HepG2 (cell line): ENCODE measurements around the gene TBC1D2B. TPM values are rescaled to one million over a fixed set of nuclear protein-coding genes. Genes with fewer than 3 reads are reported as not detected.

Experiments
- ATAC-seq: fragments of 200-7000 bp; cut with Tn5 transposase; 3 replicates; pipeline ENCODE4 v1.9.1; 2020; ENCODE audit warnings: mild to moderate bottlenecking, moderate library complexity
- BruUV-seq: library from RNA; stranded (reverse); fragments of 400-500 nt; replicated peaks from 2 replicates; lab custom pipeline; 2021; lab: Mats Ljungman, UMichigan
- CTCF ChIA-PET: fragments of 300-600 bp; formaldehyde crosslinking; extraction: SDS; loops from one replicate; lab custom pipeline; 2021; ENCODE audit warnings: low total read pairs, inconsistent platforms, low intra/inter-chr PET ratio; lab: Yijun Ruan, JAX
- POLR2A ChIA-PET: fragments of 350-600 bp; sonication (Branson Sonifier 250); formaldehyde crosslinking; loops from one replicate; lab custom pipeline; 2020; ENCODE audit warnings: antibody characterized with exemption, inconsistent platforms; lab: Yijun Ruan, JAX
- DNase-seq: peaks from one replicate; pipeline ENCODE4 v3.0.0-alpha.2; 2015; ENCODE audit warnings: low spot score
- FAIRE-seq: peaks from 3 replicates; lab custom pipeline; 2011; peaks lifted over from hg19 to GRCh38; lab: Jason Lieb, UNC
- H2AFZ ChIP-seq: one replicate; pipeline ENCODE4 v1.6.1; 2011; ENCODE audit warnings: low read length, inconsistent platforms
- H3K27ac ChIP-seq: fragments of 300-600 bp; 3 replicates; pipeline ENCODE4 v1.8.0; 2011; ENCODE audit warnings: mixed run types, mild to moderate bottlenecking, mixed read lengths, low read length, inconsistent platforms; ENCODE audit not compliant: insufficient read depth; ENCODE audit errors: extremely low read length
- H3K27me3 ChIP-seq, 2 experiments: fragments of 200-600 bp in 1 of 2; 2 replicates in 1 of 2; 3 replicates in 1 of 2; pipeline versions ENCODE4 v1.6.0 to v1.8.0; 2011; ENCODE audit warnings: low read length in 2 of 2, mild to moderate bottlenecking in 2 of 2, moderate library complexity in 2 of 2, inconsistent platforms in 1 of 2; ENCODE audit not compliant: insufficient read depth in 2 of 2, control insufficient read depth in 1 of 2
- H3K36me3 ChIP-seq, 2 experiments: fragments of 200-600 bp in 1 of 2; replicated peaks in 1 of 2; 2 replicates in 1 of 2; 3 replicates in 1 of 2; pipeline versions ENCODE4 v1.5.1 to v1.8.0; 2011; ENCODE audit warnings: low read length in 2 of 2, inconsistent platforms in 1 of 2; ENCODE audit not compliant: insufficient read depth in 2 of 2, control insufficient read depth in 1 of 2
- H3K4me1 ChIP-seq: 2 replicates; pipeline ENCODE4 v1.5.1; 2012; ENCODE audit warnings: low read length, inconsistent platforms; ENCODE audit not compliant: insufficient read depth
- H3K4me2 ChIP-seq: 2 replicates; pipeline ENCODE4 v1.6.0; 2011; ENCODE audit warnings: low read depth, low read length, inconsistent platforms
- H3K4me3 ChIP-seq, 3 experiments: fragments of 200-600 bp in 1 of 3; sonication (generic), shearing (Covaris generic) in 1 of 3; replicated peaks in 1 of 3; 2 replicates each; pipeline ENCODE4 v1.5.1; 2011 to 2016; ENCODE audit warnings: low read length in 3 of 3, inconsistent platforms in 2 of 3, low read depth in 2 of 3, mild to moderate bottlenecking in 2 of 3, control low read depth in 1 of 3, mixed read lengths in 1 of 3; ENCODE audit not compliant: insufficient read depth in 1 of 3
- H3K79me2 ChIP-seq: one replicate; pipeline ENCODE4 v1.6.1; 2011; ENCODE audit warnings: low read length, inconsistent platforms; ENCODE audit not compliant: insufficient read depth
- H3K9ac ChIP-seq: 2 replicates; pipeline ENCODE4 v1.6.0; 2011; ENCODE audit warnings: mild to moderate bottlenecking, low read depth, low read length, inconsistent platforms; ENCODE audit not compliant: insufficient read depth
- H3K9me3 ChIP-seq: 2 replicates; pipeline ENCODE4 v1.5.1; 2012; ENCODE audit warnings: mild to moderate bottlenecking, low read length
- H4K20me1 ChIP-seq: 2 replicates; pipeline ENCODE4 v1.6.0; 2011; ENCODE audit warnings: inconsistent platforms, mild to moderate bottlenecking, low read length, moderate library complexity; ENCODE audit not compliant: insufficient read depth
- ARHGAP35 ChIP-seq: sonication (generic); formaldehyde crosslinking; IDR thresholded peaks from 2 replicates; pipeline ENCODE4 v1.9.0; 2022; ENCODE audit warnings: mild to moderate bottlenecking, inconsistent platforms, moderate library complexity, missing genetic modification reagents, borderline replicate concordance
- ATRX ChIP-seq: sonication (generic); formaldehyde crosslinking; IDR thresholded peaks from 2 replicates; pipeline ENCODE4 v1.4.0; 2020; ENCODE audit warnings: missing genetic modification reagents, borderline replicate concordance
- CC2D1A ChIP-seq: sonication (generic); formaldehyde crosslinking; IDR thresholded peaks from 2 replicates; pipeline ENCODE4 v1.8.1; 2023; ENCODE audit warnings: mild to moderate bottlenecking, missing genetic modification reagents
- MIXL1 ChIP-seq: IDR thresholded peaks from 2 replicates; pipeline ENCODE4 v1.6.1; 2016
- RELA ChIP-seq: sonication (generic); formaldehyde crosslinking; IDR thresholded peaks from 2 replicates; pipeline ENCODE4 v1.4.0; 2020; ENCODE audit warnings: missing genetic modification reagents
- RNF2 ChIP-seq: fragments of 450-650 bp; conservative IDR thresholded peaks from 2 replicates; pipeline ENCODE4 v1.6.1; 2016; ENCODE audit warnings: low read depth
- SRSF9 ChIP-seq: fragments of 200-400 bp; formaldehyde crosslinking; IDR thresholded peaks from 2 replicates; pipeline ENCODE4 v1.6.1; 2018; ENCODE audit warnings: borderline replicate concordance, mild to moderate bottlenecking, low read depth, low read length; ENCODE audit not compliant: insufficient read depth, poor library complexity, severe bottlenecking
- TSC22D2 ChIP-seq: sonication (generic); formaldehyde crosslinking; IDR thresholded peaks from 2 replicates; pipeline ENCODE4 v1.5.1; 2020; ENCODE audit warnings: missing genetic modification reagents, mild to moderate bottlenecking, borderline replicate concordance
- ZBTB21 ChIP-seq: sonication (generic); formaldehyde crosslinking; IDR thresholded peaks from 2 replicates; pipeline ENCODE4 v1.4.0; 2020; ENCODE audit warnings: missing genetic modification reagents
- ZNF10 ChIP-seq: sonication (generic); formaldehyde crosslinking; IDR thresholded peaks from 2 replicates; pipeline ENCODE4 v1.4.0; 2020; ENCODE audit warnings: mild to moderate bottlenecking, low read depth, missing genetic modification reagents, borderline replicate concordance
- ZNF180 ChIP-seq: sonication (generic); formaldehyde crosslinking; IDR thresholded peaks from 2 replicates; pipeline ENCODE4 v1.4.0; 2020; ENCODE audit warnings: low read depth, missing genetic modification reagents, borderline replicate concordance
- ZNF232 ChIP-seq: sonication (generic); formaldehyde crosslinking; IDR thresholded peaks from 2 replicates; pipeline ENCODE4 v1.4.0; 2020; ENCODE audit warnings: missing genetic modification reagents, borderline replicate concordance
- ZNF33B ChIP-seq: sonication (generic); formaldehyde crosslinking; IDR thresholded peaks from 2 replicates; pipeline ENCODE4 v1.5.1; 2020; ENCODE audit warnings: mild to moderate bottlenecking, missing genetic modification reagents
- ZNF644 ChIP-seq: IDR thresholded peaks from 2 replicates; pipeline ENCODE4 v1.6.1; 2016; ENCODE audit warnings: low read depth
- ZSCAN30 ChIP-seq: sonication (generic); formaldehyde crosslinking; IDR thresholded peaks from 2 replicates; pipeline ENCODE4 v1.5.0; 2020; ENCODE audit warnings: mild to moderate bottlenecking, missing genetic modification reagents
- WGBS: methylation state at CpG from one replicate; pipeline ENCODE4 v1.1.6; 2017; ENCODE audit warnings: low lambda C conversion rate; 5-methylcytosine and 5-hydroxymethylcytosine counted together
- in situ Hi-C: cut with HindIII; loops from 2 replicates; pipeline ENCODE4 v1.10.0; 2017; ENCODE audit warnings: low pct_unique_long_range_greater_than_20kb; ENCODE audit not compliant: extremely low pct_ligation_motif_present
- intact Hi-C: fragments of 100-400 bp; cut with micrococcal nuclease; formaldehyde crosslinking; loops from one replicate; pipeline ENCODE4 v1.10.0; 2022; ENCODE audit not compliant: unreplicated experiment
- polyA plus RNA-seq, 8 experiments: library from polyadenylated mRNA; depleted of rRNA in 3 of 8; stranded (reverse) in 7 of 8; unstranded in 1 of 8; fragments of >200 nt; fragmentation: Illumina TruSeq in 4 of 8; extraction: Trizol in 4 of 8; gene quantifications; 2 replicates each; pipeline versions ENCODE4 v1.2.1 to v1.2.3, GENCODE V29; 2011 to 2016; ENCODE audit warnings: low read depth in 4 of 8, missing spikeins in 1 of 8, mixed read lengths in 1 of 8; ENCODE audit not compliant: insufficient read depth in 1 of 8
- total RNA-seq, 5 experiments: library from RNA; depleted of rRNA; stranded (reverse); fragments of >200 nt; fragmentation: Illumina TruSeq; extraction: Trizol; gene quantifications; 2 replicates each; pipeline ENCODE4 v1.2.3, GENCODE V29; 2016; ENCODE audit warnings: low read depth in 1 of 5
- TF ChIP-seq, protein P1 (sequence below): sonication (generic); formaldehyde crosslinking; IDR thresholded peaks from 2 replicates; pipeline ENCODE4 v1.5.1; 2020; ENCODE audit warnings: mild to moderate bottlenecking, missing genetic modification reagents, borderline replicate concordance
- TF ChIP-seq, protein P2 (sequence below): sonication (generic); formaldehyde crosslinking; IDR thresholded peaks from 2 replicates; pipeline ENCODE4 v1.4.0; 2020; ENCODE audit warnings: missing genetic modification reagents

TBC1D2B gene
- total and polyA plus RNA-seq, 2 of the 13 experiments (the other 11 are each of a cell fraction or from before 2014, with no cell fraction given), result 10.1 to 14.4 TPM

DNA sequence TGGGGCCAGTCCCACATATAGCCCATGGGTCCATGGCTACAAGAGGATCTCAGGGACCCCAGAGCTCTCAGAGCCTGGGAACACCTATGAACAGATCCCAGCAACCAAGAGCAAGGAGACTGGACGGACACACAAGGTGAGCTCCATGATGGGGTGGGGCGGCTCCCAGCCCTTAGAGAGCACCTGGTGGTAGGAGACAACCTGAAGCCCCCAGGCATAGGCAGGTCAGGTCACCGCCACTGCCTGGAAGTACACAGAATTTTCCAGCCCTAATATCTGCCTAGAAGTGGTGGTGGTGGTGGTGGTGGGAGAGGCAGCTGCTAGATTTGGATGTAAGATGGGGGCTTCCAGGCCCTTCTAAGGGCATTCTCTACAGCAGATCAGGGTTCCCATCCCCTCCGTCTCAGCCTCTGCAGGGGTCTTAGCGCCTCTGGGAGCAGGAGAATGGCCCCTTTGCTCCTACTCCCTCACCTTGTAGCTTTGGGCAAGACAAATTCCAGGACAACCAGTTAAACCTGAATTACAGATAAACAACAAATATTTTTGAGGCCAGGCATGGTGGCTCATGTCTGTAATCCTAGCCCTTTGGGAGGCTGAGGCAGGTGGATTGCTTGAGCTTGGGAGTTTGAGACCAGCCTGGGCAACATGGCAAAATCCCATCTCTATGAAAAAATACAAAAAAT, 24.1 kb upstream of the TBC1D2B start:
- ATAC-seq (no peak), DNase-seq (no peak), FAIRE-seq (no peak)
- BruUV-seq, result no TSS peak
- Histone ChIP-seq H3K4me3 (no peak overlapping the region), H3K79me2 (no peaks in the 10 kb centered on the region), H3K4me1 (peaks cover 31% of the 10 kb centered on the region), H3K27me3 (peaks cover 0 to 4% of the 10 kb centered on the region in 2 experiments; a peak in 2 of 5 replicates), H3K9ac (no peak overlapping the region), H3K27ac (no peak overlapping the region), H3K9me3 (no peaks in the 10 kb centered on the region), H3K36me3 (no peaks in the 10 kb centered on the region), H2AFZ (no peak overlapping the region), H4K20me1 (no peaks in the 10 kb centered on the region), H3K4me2 (no peak overlapping the region)
- in situ Hi-C loops (no loop called here), intact Hi-C loops (no loop called here)
- ChIA-PET POLR2A (no interaction called here), CTCF (no interaction called here)
- WGBS, result 42% methylated on average over 4 of the region's 5 CpGs
- TF ChIP-seq ZNF644 (CRISPR knock-in tag) (no peak), RELA (no peak), ZNF33B (no peak), ARHGAP35 (CRISPR knock-in tag) (no peak), CC2D1A (CRISPR knock-in tag) (no peak), MIXL1 (CRISPR knock-in tag) (no peak), ZNF10 (CRISPR knock-in tag) (no peak), ZNF232 (no peak), TSC22D2 (no peak), ZSCAN30 (CRISPR knock-in tag) (no peak), ZNF180 (CRISPR knock-in tag) (no peak), RNF2 (no peak), SRSF9 (no peak), ATRX (CRISPR knock-in tag) (no peak), ZBTB21 (no peak)
- TF ChIP-seq, protein P1, sequence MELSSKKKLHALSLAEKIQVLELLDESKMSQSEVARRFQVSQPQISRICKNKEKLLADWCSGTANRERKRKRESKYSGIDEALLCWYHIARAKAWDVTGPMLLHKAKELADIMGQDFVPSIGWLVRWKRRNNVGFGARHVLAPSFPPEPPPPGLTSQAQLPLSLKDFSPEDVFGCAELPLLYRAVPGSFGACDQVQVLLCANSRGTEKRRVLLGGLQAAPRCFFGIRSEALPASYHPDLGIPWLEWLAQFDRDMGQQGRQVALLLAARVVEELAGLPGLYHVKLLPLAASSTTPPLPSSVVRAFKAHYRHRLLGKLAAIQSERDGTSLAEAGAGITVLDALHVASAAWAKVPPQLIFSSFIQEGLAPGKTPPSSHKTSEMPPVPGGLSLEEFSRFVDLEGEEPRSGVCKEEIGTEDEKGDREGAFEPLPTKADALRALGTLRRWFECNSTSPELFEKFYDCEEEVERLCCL (CRISPR knock-in tag), result no peak
- TF ChIP-seq, protein P2, sequence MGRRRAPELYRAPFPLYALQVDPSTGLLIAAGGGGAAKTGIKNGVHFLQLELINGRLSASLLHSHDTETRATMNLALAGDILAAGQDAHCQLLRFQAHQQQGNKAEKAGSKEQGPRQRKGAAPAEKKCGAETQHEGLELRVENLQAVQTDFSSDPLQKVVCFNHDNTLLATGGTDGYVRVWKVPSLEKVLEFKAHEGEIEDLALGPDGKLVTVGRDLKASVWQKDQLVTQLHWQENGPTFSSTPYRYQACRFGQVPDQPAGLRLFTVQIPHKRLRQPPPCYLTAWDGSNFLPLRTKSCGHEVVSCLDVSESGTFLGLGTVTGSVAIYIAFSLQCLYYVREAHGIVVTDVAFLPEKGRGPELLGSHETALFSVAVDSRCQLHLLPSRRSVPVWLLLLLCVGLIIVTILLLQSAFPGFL (CRISPR knock-in tag), result no peak
